NOMO-1 treated with DMSO at 0.1 percent for 48 hours (cell line): Measurements from ENCODE around the gene RBM33.
A peak's percentile ranks its signal among the peaks of the same experiment; 100 is the strongest.
"Not testable (repeated sequence)": the region's sequence is repeated elsewhere in the genome, so short reads cannot be mapped to it uniquely, and the experiment has no call there.

Source experiments
- DNase-seq: peaks from one replicate; lab custom pipeline; 2025; ENCODE audit not compliant: unreplicated experiment; lab: John Stamatoyannopoulos, UW

Gene RBM33

GRCh38 chr7:155644178-155644970 is at the start of gene RBM33:
Gene RBM33 (plus strand): TSS chr7:155644661. CDS start chr7:155644877, 216 bp downstream.
- DNase-seq = peak; percentile 55

GRCh38 chr7:155594961-155595366 is 49.5 kb upstream of the RBM33 start:
- peak; percentile 46 for DNase-seq

- no peak for DNase-seq
Observed at GRCh38 chr7:155597753-155598140, 46.7 kb upstream of the RBM33 start.

GRCh38 chr7:155598810-155599210 is 45.7 kb upstream of the RBM33 start:
- peak; percentile 25 for DNase-seq

- no peak for DNase-seq
Observed at GRCh38 chr7:155602156-155602555, 42.3 kb upstream of the RBM33 start.

- DNase-seq = no peak
Observed at GRCh38 chr7:155602750-155603149, 41.7 kb upstream of the RBM33 start.

GRCh38 chr7:155603205-155603857 is 41.1 kb upstream of the RBM33 start:
- DNase-seq = no peak

GRCh38 chr7:155603858-155604503 is 40.5 kb upstream of the RBM33 start:
- no peak for DNase-seq

- no peak for DNase-seq
Observed at GRCh38 chr7:155604504-155604997, 39.9 kb upstream of the RBM33 start.

- no peak for DNase-seq
Observed at GRCh38 chr7:155609185-155609584, 35.3 kb upstream of the RBM33 start.

GRCh38 chr7:155610633-155611193 is 33.7 kb upstream of the RBM33 start:
- no peak for DNase-seq

- DNase-seq = no peak
Observed at GRCh38 chr7:155611808-155612447, 32.5 kb upstream of the RBM33 start.

- DNase-seq = no peak
Observed at GRCh38 chr7:155612658-155613057, 31.8 kb upstream of the RBM33 start.

- DNase-seq = not testable (repeated sequence)
Observed at GRCh38 chr7:155615085-155615484, 29.4 kb upstream of the RBM33 start.

- no peak for DNase-seq
Observed at GRCh38 chr7:155618708-155619633, 25.5 kb upstream of the RBM33 start.

- DNase-seq = no peak
Observed at GRCh38 chr7:155619634-155620271, 24.7 kb upstream of the RBM33 start.

GRCh38 chr7:155620497-155620896 is 24.0 kb upstream of the RBM33 start:
- no peak for DNase-seq

- DNase-seq = no peak
Observed at GRCh38 chr7:155621418-155621980, 23.0 kb upstream of the RBM33 start.

- no peak for DNase-seq
Observed at GRCh38 chr7:155624412-155624811, 20.0 kb upstream of the RBM33 start.
